HepG2 (cell line): Measurements from ENCODE around the gene CAMK4. TPM values are rescaled to one million over a fixed set of nuclear protein-coding genes. Genes with fewer than 3 reads are reported as not detected.

ENCODE experiments used
- ATAC-seq: fragments of 200-7000 bp; cut with Tn5 transposase; 3 replicates; pipeline ENCODE4 v1.9.1; 2020; ENCODE audit warnings: mild to moderate bottlenecking, moderate library complexity
- BruUV-seq: library from RNA; stranded (reverse); fragments of 400-500 nt; replicated peaks from 2 replicates; lab custom pipeline; 2021; lab: Mats Ljungman, UMichigan
- CTCF ChIA-PET: fragments of 300-600 bp; formaldehyde crosslinking; extraction: SDS; loops from one replicate; lab custom pipeline; 2021; ENCODE audit warnings: low total read pairs, inconsistent platforms, low intra/inter-chr PET ratio; lab: Yijun Ruan, JAX
- POLR2A ChIA-PET: fragments of 350-600 bp; sonication (Branson Sonifier 250); formaldehyde crosslinking; loops from one replicate; lab custom pipeline; 2020; ENCODE audit warnings: antibody characterized with exemption, inconsistent platforms; lab: Yijun Ruan, JAX
- DNase-seq: peaks from one replicate; pipeline ENCODE4 v3.0.0-alpha.2; 2015; ENCODE audit warnings: low spot score
- FAIRE-seq: peaks from 3 replicates; lab custom pipeline; 2011; peaks lifted over from hg19 to GRCh38; lab: Jason Lieb, UNC
- H2AFZ ChIP-seq: one replicate; pipeline ENCODE4 v1.6.1; 2011; ENCODE audit warnings: low read length, inconsistent platforms
- H3K27ac ChIP-seq: fragments of 300-600 bp; 3 replicates; pipeline ENCODE4 v1.8.0; 2011; ENCODE audit warnings: mixed run types, mild to moderate bottlenecking, mixed read lengths, low read length, inconsistent platforms; ENCODE audit not compliant: insufficient read depth; ENCODE audit errors: extremely low read length
- H3K27me3 ChIP-seq, 2 experiments: fragments of 200-600 bp in 1 of 2; 2 replicates in 1 of 2; 3 replicates in 1 of 2; pipeline versions ENCODE4 v1.6.0 to v1.8.0; 2011; ENCODE audit warnings: low read length in 2 of 2, mild to moderate bottlenecking in 2 of 2, moderate library complexity in 2 of 2, inconsistent platforms in 1 of 2; ENCODE audit not compliant: insufficient read depth in 2 of 2, control insufficient read depth in 1 of 2
- H3K36me3 ChIP-seq, 2 experiments: fragments of 200-600 bp in 1 of 2; replicated peaks in 1 of 2; 2 replicates in 1 of 2; 3 replicates in 1 of 2; pipeline versions ENCODE4 v1.5.1 to v1.8.0; 2011; ENCODE audit warnings: low read length in 2 of 2, inconsistent platforms in 1 of 2; ENCODE audit not compliant: insufficient read depth in 2 of 2, control insufficient read depth in 1 of 2
- H3K4me1 ChIP-seq: 2 replicates; pipeline ENCODE4 v1.5.1; 2012; ENCODE audit warnings: low read length, inconsistent platforms; ENCODE audit not compliant: insufficient read depth
- H3K4me2 ChIP-seq: 2 replicates; pipeline ENCODE4 v1.6.0; 2011; ENCODE audit warnings: low read depth, low read length, inconsistent platforms
- H3K4me3 ChIP-seq, 3 experiments: fragments of 200-600 bp in 1 of 3; sonication (generic), shearing (Covaris generic) in 1 of 3; replicated peaks in 1 of 3; 2 replicates each; pipeline ENCODE4 v1.5.1; 2011 to 2016; ENCODE audit warnings: low read length in 3 of 3, inconsistent platforms in 2 of 3, low read depth in 2 of 3, mild to moderate bottlenecking in 2 of 3, control low read depth in 1 of 3, mixed read lengths in 1 of 3; ENCODE audit not compliant: insufficient read depth in 1 of 3
- H3K79me2 ChIP-seq: one replicate; pipeline ENCODE4 v1.6.1; 2011; ENCODE audit warnings: low read length, inconsistent platforms; ENCODE audit not compliant: insufficient read depth
- H3K9ac ChIP-seq: 2 replicates; pipeline ENCODE4 v1.6.0; 2011; ENCODE audit warnings: mild to moderate bottlenecking, low read depth, low read length, inconsistent platforms; ENCODE audit not compliant: insufficient read depth
- H3K9me3 ChIP-seq: 2 replicates; pipeline ENCODE4 v1.5.1; 2012; ENCODE audit warnings: mild to moderate bottlenecking, low read length
- H4K20me1 ChIP-seq: 2 replicates; pipeline ENCODE4 v1.6.0; 2011; ENCODE audit warnings: inconsistent platforms, mild to moderate bottlenecking, low read length, moderate library complexity; ENCODE audit not compliant: insufficient read depth
- ATF7-NPFF ChIP-seq: sonication (generic); formaldehyde crosslinking; IDR thresholded peaks from 2 replicates; pipeline ENCODE4 v1.8.1; 2023; ENCODE audit warnings: mild to moderate bottlenecking, low read depth, missing genetic modification reagents, moderate library complexity
- CENPT ChIP-seq: sonication (generic); formaldehyde crosslinking; IDR thresholded peaks from 2 replicates; pipeline ENCODE4 v1.8.0; 2022; ENCODE audit warnings: low read depth, mild to moderate bottlenecking, moderate library complexity, missing genetic modification reagents
- HNRNPK ChIP-seq: fragments of 200-400 bp; formaldehyde crosslinking; IDR thresholded peaks from 2 replicates; pipeline ENCODE4 v1.6.1; 2018; ENCODE audit warnings: low read length, low read depth, moderate library complexity, mild to moderate bottlenecking; ENCODE audit not compliant: poor library complexity, severe bottlenecking
- JUND ChIP-seq: sonication (generic); formaldehyde crosslinking; IDR thresholded peaks from 2 replicates; pipeline ENCODE4 v1.8.0; 2022; ENCODE audit warnings: mild to moderate bottlenecking, missing genetic modification reagents
- KDM4B ChIP-seq: sonication (generic); formaldehyde crosslinking; IDR thresholded peaks from 2 replicates; pipeline ENCODE4 v1.4.0; 2020; ENCODE audit warnings: missing genetic modification reagents
- SAFB2 ChIP-seq: sonication (generic); formaldehyde crosslinking; IDR thresholded peaks from 2 replicates; pipeline ENCODE4 v1.5.1; 2020; ENCODE audit warnings: missing genetic modification reagents, low read depth, mild to moderate bottlenecking, borderline replicate concordance
- SMARCE1 ChIP-seq: fragments of 450-650 bp; IDR thresholded peaks from 2 replicates; pipeline ENCODE4 v1.6.1; 2017; ENCODE audit warnings: borderline replicate concordance
- TBL1XR1 ChIP-seq: fragments of 150-350 bp; IDR thresholded peaks from 2 replicates; pipeline ENCODE4 v1.6.1; 2014; ENCODE audit warnings: borderline replicate concordance, low read length; ENCODE audit not compliant: partially characterized antibody
- TGIF2 ChIP-seq: IDR thresholded peaks from 2 replicates; pipeline ENCODE4 v1.6.1; 2016; ENCODE audit warnings: control low read depth, missing compliant biosample characterization
- TP53 ChIP-seq: sonication (generic); formaldehyde crosslinking; conservative IDR thresholded peaks from 2 replicates; pipeline ENCODE4 v1.4.0; 2020; ENCODE audit warnings: missing genetic modification reagents
- ZBTB3 ChIP-seq: sonication (generic); formaldehyde crosslinking; IDR thresholded peaks from 2 replicates; pipeline ENCODE4 v1.4.0; 2020; ENCODE audit warnings: low read depth, mild to moderate bottlenecking, moderate library complexity, missing genetic modification reagents, borderline replicate concordance
- ZNF17 ChIP-seq: sonication (generic); formaldehyde crosslinking; IDR thresholded peaks from 2 replicates; pipeline ENCODE4 v1.5.0; 2020; ENCODE audit warnings: mild to moderate bottlenecking, missing genetic modification reagents
- ZNF3 ChIP-seq: IDR thresholded peaks from 2 replicates; pipeline ENCODE4 v1.7.0; 2017; ENCODE audit warnings: inconsistent platforms
- ZNF546 ChIP-seq: sonication (generic); formaldehyde crosslinking; conservative IDR thresholded peaks from 2 replicates; pipeline ENCODE4 v1.8.1; 2023; ENCODE audit warnings: mild to moderate bottlenecking, missing genetic modification reagents
- ZNF781 ChIP-seq: sonication (generic); formaldehyde crosslinking; IDR thresholded peaks from 2 replicates; pipeline ENCODE4 v1.5.1; 2020; ENCODE audit warnings: borderline replicate concordance, mild to moderate bottlenecking, missing genetic modification reagents; ENCODE audit errors: not compliant biosample characterization
- ZSCAN22 ChIP-seq: sonication (generic); formaldehyde crosslinking; IDR thresholded peaks from 2 replicates; pipeline ENCODE4 v1.4.0; 2020; ENCODE audit warnings: mild to moderate bottlenecking, missing genetic modification reagents
- WGBS: methylation state at CpG from one replicate; pipeline ENCODE4 v1.1.6; 2017; ENCODE audit warnings: low lambda C conversion rate; 5-methylcytosine and 5-hydroxymethylcytosine counted together
- in situ Hi-C: cut with HindIII; loops from 2 replicates; pipeline ENCODE4 v1.10.0; 2017; ENCODE audit warnings: low pct_unique_long_range_greater_than_20kb; ENCODE audit not compliant: extremely low pct_ligation_motif_present
- intact Hi-C: fragments of 100-400 bp; cut with micrococcal nuclease; formaldehyde crosslinking; loops from one replicate; pipeline ENCODE4 v1.10.0; 2022; ENCODE audit not compliant: unreplicated experiment
- polyA plus RNA-seq, 8 experiments: library from polyadenylated mRNA; depleted of rRNA in 3 of 8; stranded (reverse) in 7 of 8; unstranded in 1 of 8; fragments of >200 nt; fragmentation: Illumina TruSeq in 4 of 8; extraction: Trizol in 4 of 8; gene quantifications; 2 replicates each; pipeline versions ENCODE4 v1.2.1 to v1.2.3, GENCODE V29; 2011 to 2016; ENCODE audit warnings: low read depth in 4 of 8, missing spikeins in 1 of 8, mixed read lengths in 1 of 8; ENCODE audit not compliant: insufficient read depth in 1 of 8
- total RNA-seq, 5 experiments: library from RNA; depleted of rRNA; stranded (reverse); fragments of >200 nt; fragmentation: Illumina TruSeq; extraction: Trizol; gene quantifications; 2 replicates each; pipeline ENCODE4 v1.2.3, GENCODE V29; 2016; ENCODE audit warnings: low read depth in 1 of 5
- TF ChIP-seq, protein P1 (sequence below): sonication (generic); formaldehyde crosslinking; IDR thresholded peaks from 2 replicates; pipeline ENCODE4 v1.8.0; 2022; ENCODE audit warnings: mild to moderate bottlenecking, missing genetic modification reagents, moderate library complexity

CAMK4 gene
- total and polyA plus RNA-seq, 2 of the 13 experiments (the other 11 are each of a cell fraction or from before 2014, with no cell fraction given), result not detected

DNA sequence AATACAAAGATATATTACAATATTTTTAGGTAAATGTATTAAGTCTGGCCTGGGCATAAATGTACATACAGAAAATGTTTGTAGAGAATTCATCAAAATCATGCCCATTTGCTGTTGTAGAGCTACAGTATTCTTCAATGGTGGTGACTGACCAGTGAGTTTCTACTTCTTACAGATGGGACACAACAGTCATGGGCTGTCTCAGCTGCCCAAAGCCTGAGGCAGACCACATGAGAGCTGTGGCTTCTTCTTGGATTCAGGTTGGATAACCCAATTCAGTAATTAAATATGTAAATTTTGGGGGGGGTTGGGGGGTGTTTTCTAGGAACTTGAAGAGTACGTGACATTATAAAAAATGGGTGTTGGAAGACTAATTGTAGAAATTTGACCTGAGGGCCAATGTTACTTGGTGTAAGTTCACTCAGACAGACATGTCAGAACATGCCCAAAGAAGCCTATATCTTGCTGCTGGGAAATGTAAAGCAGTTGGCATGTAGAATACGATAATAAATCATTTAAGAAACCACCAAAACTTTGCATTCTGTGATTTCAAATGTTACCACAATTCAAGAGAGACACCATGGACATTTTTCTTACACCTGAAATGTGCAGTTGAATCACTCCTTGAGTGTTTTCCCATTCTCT, 270.3 kb downstream of the CAMK4 start:
- DNase-seq (no peak), ATAC-seq (no peak), FAIRE-seq (no peak)
- Histone ChIP-seq H3K4me2 (no peak overlapping the region), H3K4me1 (peaks cover 9% of the 10 kb centered on the region; the same call in 1 of the 2 replicates), H4K20me1 (no peaks in the 10 kb centered on the region), H3K36me3 (peaks cover 0 to 15% of the 10 kb centered on the region in 2 experiments), H3K27ac (peak overlapping the region; percentile 17), H3K9me3 (no peaks in the 10 kb centered on the region), H3K27me3 (no peaks in the 10 kb centered on the region), H3K9ac (no peak overlapping the region), H3K79me2 (peaks cover 3% of the 10 kb centered on the region), H2AFZ (no peak overlapping the region), H3K4me3 (no peak overlapping the region)
- in situ Hi-C loops, result loop anchor here (25.0 kb wide), 1 partner anchor 332 kb away; no protein-coding TSS in a partner anchor
- POLR2A ChIA-PET, result no interaction called here
- intact Hi-C loops, result no loop called here
- BruUV-seq, result no TSS peak
- TF ChIP-seq, protein P1, sequence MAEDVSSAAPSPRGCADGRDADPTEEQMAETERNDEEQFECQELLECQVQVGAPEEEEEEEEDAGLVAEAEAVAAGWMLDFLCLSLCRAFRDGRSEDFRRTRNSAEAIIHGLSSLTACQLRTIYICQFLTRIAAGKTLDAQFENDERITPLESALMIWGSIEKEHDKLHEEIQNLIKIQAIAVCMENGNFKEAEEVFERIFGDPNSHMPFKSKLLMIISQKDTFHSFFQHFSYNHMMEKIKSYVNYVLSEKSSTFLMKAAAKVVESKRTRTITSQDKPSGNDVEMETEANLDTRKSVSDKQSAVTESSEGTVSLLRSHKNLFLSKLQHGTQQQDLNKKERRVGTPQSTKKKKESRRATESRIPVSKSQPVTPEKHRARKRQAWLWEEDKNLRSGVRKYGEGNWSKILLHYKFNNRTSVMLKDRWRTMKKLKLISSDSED, result no peak
- TF ChIP-seq JUND (CRISPR knock-in tag) (no peak), TP53 (CRISPR knock-in tag) (peak; percentile 98), ZNF781 (CRISPR knock-in tag) (no peak)
- WGBS, result 90% methylated on average over 2 of the region's 2 CpGs
- CTCF ChIA-PET, result no interaction called here

DNA sequence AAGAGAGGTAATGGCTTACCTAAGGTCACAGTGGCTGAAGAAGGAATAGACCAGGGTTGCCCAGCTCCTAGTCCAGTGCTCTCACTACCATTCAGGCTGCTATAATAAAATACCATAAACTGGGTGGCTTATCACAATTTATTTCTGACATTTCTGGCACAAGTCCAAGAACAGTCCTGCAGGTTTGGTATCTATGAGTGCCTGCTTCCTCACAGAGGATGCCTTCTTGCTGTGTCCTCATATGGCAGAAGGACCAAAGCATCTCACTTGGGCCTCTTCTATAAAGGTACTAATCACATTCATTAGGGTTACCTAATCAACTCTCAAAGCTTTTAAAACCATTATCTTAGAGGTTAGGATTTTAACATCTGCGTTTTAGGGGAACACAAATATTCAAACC, 271.0 kb downstream of the CAMK4 start:
- intact Hi-C loops, result no loop called here
- peaks cover 0 to 20% of the 10 kb centered on the region in 2 experiments for H3K36me3 ChIP-seq
- in situ Hi-C loops, result loop anchor here (25.0 kb wide), 1 partner anchor 333 kb away; no protein-coding TSS in a partner anchor
- no peak overlapping the region for H3K9ac ChIP-seq
- H2AFZ ChIP-seq, result no peak overlapping the region
- CTCF ChIA-PET, result no interaction called here
- H3K4me1 ChIP-seq, result peaks cover 9% of the 10 kb centered on the region; the same call in 1 of the 2 replicates
- H3K79me2 ChIP-seq, result peaks cover 3% of the 10 kb centered on the region
- no peaks in the 10 kb centered on the region for H3K27me3 ChIP-seq
- no peak for ATAC-seq
- no peak overlapping the region for H3K4me2 ChIP-seq
- no peak overlapping the region for H3K4me3 ChIP-seq
- no peak for DNase-seq
- POLR2A ChIA-PET, result no interaction called here
- H3K9me3 ChIP-seq, result no peaks in the 10 kb centered on the region
- 100% methylated on average over 1 of the region's 1 CpG for WGBS
- BruUV-seq, result no TSS peak
- no peak for FAIRE-seq
- peak overlapping the region; percentile 17 for H3K27ac ChIP-seq
- H4K20me1 ChIP-seq, result no peaks in the 10 kb centered on the region
- TF ChIP-seq ZSCAN22 (CRISPR knock-in tag), result no peak
- no peak for TF ChIP-seq ZNF3 (CRISPR knock-in tag)
- no peak for TF ChIP-seq KDM4B
- TF ChIP-seq SAFB2 (CRISPR knock-in tag), result no peak
- no peak for TF ChIP-seq ZNF17 (CRISPR knock-in tag)
- no peak for TF ChIP-seq ZBTB3
- no peak for TF ChIP-seq ZNF546 (CRISPR knock-in tag)
- TF ChIP-seq ATF7-NPFF (CRISPR knock-in tag), result no peak
- no peak for TF ChIP-seq CENPT (CRISPR knock-in tag)
- no peak for TF ChIP-seq TGIF2 (CRISPR knock-in tag)
- TF ChIP-seq HNRNPK, result no peak
- no peak for TF ChIP-seq TBL1XR1
- TF ChIP-seq SMARCE1, result no peak
